ENCODE results near the gene TCTN2.

Gene TCTN2

GRCh38 chr12:123686636-123687190 lies 15.8 kb downstream of the TCTN2 start:
- no peak for DNase-seq (ENCODE audit: low read depth)

- DNase-seq (ENCODE audit: low read depth), result no peak
Observed at GRCh38 chr12:123690191-123690840, 19.4 kb downstream of the TCTN2 start.

GRCh38 chr12:123696207-123696606 lies 25.3 kb downstream of the TCTN2 start:
- no peak for DNase-seq (ENCODE audit: low read depth)

GRCh38 chr12:123696646-123697045 lies 25.7 kb downstream of the TCTN2 start:
- DNase-seq (ENCODE audit: low read depth), result no peak

- DNase-seq (ENCODE audit: low read depth), result no peak
Observed at GRCh38 chr12:123705935-123706334, 35.0 kb downstream of the TCTN2 start.

GRCh38 chr12:123707466-123707865 lies 36.6 kb downstream of the TCTN2 start:
- no peak for DNase-seq (ENCODE audit: low read depth)

GRCh38 chr12:123712780-123713319 lies 41.9 kb downstream of the TCTN2 start:
- DNase-seq (ENCODE audit: low read depth), result no peak

- DNase-seq (ENCODE audit: low read depth), result no peak
Observed at GRCh38 chr12:123713398-123713797, 42.5 kb downstream of the TCTN2 start.

- no peak for DNase-seq (ENCODE audit: low read depth)
Observed at GRCh38 chr12:123713823-123714585, 43.1 kb downstream of the TCTN2 start.

- no peak for DNase-seq (ENCODE audit: low read depth)
Observed at GRCh38 chr12:123715195-123715594, 44.3 kb downstream of the TCTN2 start.

GRCh38 chr12:123717350-123717749 lies 46.4 kb downstream of the TCTN2 start:
- no peak for DNase-seq (ENCODE audit: low read depth)

GRCh38 chr12:123720141-123720814 lies 49.4 kb downstream of the TCTN2 start:
- DNase-seq (ENCODE audit: low read depth), result no peak

- DNase-seq (ENCODE audit: low read depth), result no peak
Observed at GRCh38 chr12:123721245-123721644, 50.3 kb downstream of the TCTN2 start.

GRCh38 chr12:123723011-123723410 lies 52.1 kb downstream of the TCTN2 start:
- no peak for DNase-seq (ENCODE audit: low read depth)

- no peak for DNase-seq (ENCODE audit: low read depth)
Observed at GRCh38 chr12:123723765-123724164, 52.9 kb downstream of the TCTN2 start.

GRCh38 chr12:123726244-123726643 lies 55.3 kb downstream of the TCTN2 start:
- DNase-seq (ENCODE audit: low read depth), result no peak

- DNase-seq (ENCODE audit: low read depth), result no peak
Observed at GRCh38 chr12:123726962-123727361, 56.0 kb downstream of the TCTN2 start.

- no peak for DNase-seq (ENCODE audit: low read depth)
Observed at GRCh38 chr12:123727878-123728277, 57.0 kb downstream of the TCTN2 start.

GRCh38 chr12:123731596-123731995 lies 60.7 kb downstream of the TCTN2 start:
- DNase-seq (ENCODE audit: low read depth), result no peak

- no peak for DNase-seq (ENCODE audit: low read depth)
Observed at GRCh38 chr12:123732251-123732650, 61.3 kb downstream of the TCTN2 start.

GRCh38 chr12:123733229-123733628 lies 62.3 kb downstream of the TCTN2 start:
- DNase-seq (ENCODE audit: low read depth), result no peak

GRCh38 chr12:123734268-123734667 lies 63.4 kb downstream of the TCTN2 start:
- DNase-seq (ENCODE audit: low read depth), result no peak

Data from CMK (cell line).